ENCODE measurements around the gene AKAP17A.

AKAP17A gene

GRCh38 chrX:1596676-1597344, 5.4 kb downstream of the AKAP17A start:
- no peaks in the 10 kb centered on the region for H3K27me3 ChIP-seq (ENCODE audit: control insufficient read depth in 5 of 5, insufficient read depth in 4 of 5, low read length in 5 of 5)
- peaks cover 0 to 85% (median 82%) of the 10 kb centered on the region in 5 donors for H3K36me3 ChIP-seq (ENCODE audit: control insufficient read depth in 5 of 5, insufficient read depth in 5 of 5, low read length in 5 of 5)
- no peak overlapping the region for H3K4me3 ChIP-seq (ENCODE audit: low read depth in 1 of 5, low read length in 5 of 5)
- no peak overlapping the region for H3K27ac ChIP-seq (ENCODE audit: low read depth, low read length)
- no peak overlapping the region for H3K9ac ChIP-seq (ENCODE audit: low read length in 5 of 5)
- H3K9me3 ChIP-seq (ENCODE audit: control insufficient read depth in 5 of 5, low read length in 5 of 5): peaks cover 0 to 2% (median 0%) of the 10 kb centered on the region in 5 donors
- peaks cover 6 to 26% (median 22%) of the 10 kb centered on the region in 5 donors for H3K4me1 ChIP-seq (ENCODE audit: control insufficient read depth in 5 of 5, insufficient read depth in 5 of 5, low read length in 5 of 5)

- Histone ChIP-seq H3K4me3 (ENCODE audit: low read depth in 1 of 5, low read length in 5 of 5) (no peak overlapping the region), H3K27me3 (ENCODE audit: control insufficient read depth in 5 of 5, insufficient read depth in 4 of 5, low read length in 5 of 5) (no peaks in the 10 kb centered on the region), H3K9ac (ENCODE audit: low read length in 5 of 5) (no peak overlapping the region), H3K9me3 (ENCODE audit: control insufficient read depth in 5 of 5, low read length in 5 of 5) (peaks cover 0 to 3% (median 2%) of the 10 kb centered on the region in 5 donors), H3K36me3 (ENCODE audit: control insufficient read depth in 5 of 5, insufficient read depth in 5 of 5, low read length in 5 of 5) (peaks cover 5 to 91% (median 88%) of the 10 kb centered on the region in 5 donors), H3K4me1 (ENCODE audit: control insufficient read depth in 5 of 5, insufficient read depth in 5 of 5, low read length in 5 of 5) (peaks cover 6 to 21% (median 16%) of the 10 kb centered on the region in 5 donors), H3K27ac (ENCODE audit: low read depth, low read length) (no peak overlapping the region)
Observed at GRCh38 chrX:1597345-1598020, 6.1 kb downstream of the AKAP17A start.

- Histone ChIP-seq H3K4me3 (ENCODE audit: low read depth in 1 of 5, low read length in 5 of 5) (no peak overlapping the region), H3K4me1 (ENCODE audit: control insufficient read depth in 5 of 5, insufficient read depth in 5 of 5, low read length in 5 of 5) (peaks cover 4 to 14% (median 8%) of the 10 kb centered on the region in 5 donors), H3K27me3 (ENCODE audit: control insufficient read depth in 5 of 5, insufficient read depth in 4 of 5, low read length in 5 of 5) (no peaks in the 10 kb centered on the region), H3K36me3 (ENCODE audit: control insufficient read depth in 5 of 5, insufficient read depth in 5 of 5, low read length in 5 of 5) (peaks cover 6 to 99% (median 94%) of the 10 kb centered on the region in 5 donors), H3K9me3 (ENCODE audit: control insufficient read depth in 5 of 5, low read length in 5 of 5) (peaks cover 0 to 5% (median 2%) of the 10 kb centered on the region in 5 donors), H3K27ac (ENCODE audit: low read depth, low read length) (no peak overlapping the region), H3K9ac (ENCODE audit: low read length in 5 of 5) (no peak overlapping the region)
Observed at GRCh38 chrX:1598021-1598875, 6.8 kb downstream of the AKAP17A start.

- Histone ChIP-seq H3K36me3 (ENCODE audit: control insufficient read depth in 5 of 5, insufficient read depth in 5 of 5, low read length in 5 of 5) (peaks cover 6 to 98% (median 89%) of the 10 kb centered on the region in 5 donors), H3K4me1 (ENCODE audit: control insufficient read depth in 5 of 5, insufficient read depth in 5 of 5, low read length in 5 of 5) (peaks cover under 1 to 5% (median 2%) of the 10 kb centered on the region in 5 donors), H3K27ac (ENCODE audit: low read depth, low read length) (no peak overlapping the region), H3K9me3 (ENCODE audit: control insufficient read depth in 5 of 5, low read length in 5 of 5) (peaks cover 0 to 5% (median 2%) of the 10 kb centered on the region in 5 donors), H3K4me3 (ENCODE audit: low read depth in 1 of 5, low read length in 5 of 5) (no peak overlapping the region), H3K27me3 (ENCODE audit: control insufficient read depth in 5 of 5, insufficient read depth in 4 of 5, low read length in 5 of 5) (no peaks in the 10 kb centered on the region), H3K9ac (ENCODE audit: low read length in 5 of 5) (no peak overlapping the region)
Observed at GRCh38 chrX:1598876-1599790, 7.7 kb downstream of the AKAP17A start.

- H3K9me3 ChIP-seq (ENCODE audit: control insufficient read depth in 5 of 5, low read length in 5 of 5): peaks cover 0 to 5% (median 2%) of the 10 kb centered on the region in 5 donors
- no peaks in the 10 kb centered on the region for H3K27me3 ChIP-seq (ENCODE audit: control insufficient read depth in 5 of 5, insufficient read depth in 4 of 5, low read length in 5 of 5)
- H3K36me3 ChIP-seq (ENCODE audit: control insufficient read depth in 5 of 5, insufficient read depth in 5 of 5, low read length in 5 of 5): peaks cover 6 to 92% (median 85%) of the 10 kb centered on the region in 5 donors
Observed at GRCh38 chrX:1599791-1600405, 8.5 kb downstream of the AKAP17A start.

GRCh38 chrX:1600406-1601050, 9.1 kb downstream of the AKAP17A start:
- Histone ChIP-seq H3K4me1 (ENCODE audit: control insufficient read depth in 5 of 5, insufficient read depth in 5 of 5, low read length in 5 of 5) (peaks cover 0 to 2% (median 0%) of the 10 kb centered on the region in 5 donors), H3K9ac (ENCODE audit: low read length in 5 of 5) (no peak overlapping the region), H3K4me3 (ENCODE audit: low read depth in 1 of 5, low read length in 5 of 5) (no peak overlapping the region), H3K27ac (ENCODE audit: low read depth, low read length) (no peak overlapping the region), H3K36me3 (ENCODE audit: control insufficient read depth in 5 of 5, insufficient read depth in 5 of 5, low read length in 5 of 5) (peaks cover 6 to 86% (median 79%) of the 10 kb centered on the region in 5 donors), H3K9me3 (ENCODE audit: control insufficient read depth in 5 of 5, low read length in 5 of 5) (peaks cover 0 to 5% (median 2%) of the 10 kb centered on the region in 5 donors), H3K27me3 (ENCODE audit: control insufficient read depth in 5 of 5, insufficient read depth in 4 of 5, low read length in 5 of 5) (no peaks in the 10 kb centered on the region)

More at GRCh38 chrX:1599791-1600405, 8.5 kb downstream of the AKAP17A start:
- Histone ChIP-seq H3K27ac (ENCODE audit: low read depth, low read length) (no peak overlapping the region), H3K4me1 (ENCODE audit: control insufficient read depth in 5 of 5, insufficient read depth in 5 of 5, low read length in 5 of 5) (peaks cover 0 to 2% (median 0%) of the 10 kb centered on the region in 5 donors), H3K4me3 (ENCODE audit: low read depth in 1 of 5, low read length in 5 of 5) (no peak overlapping the region), H3K9ac (ENCODE audit: low read length in 5 of 5) (no peak overlapping the region)

GRCh38 chrX:1601051-1601767, 9.8 kb downstream of the AKAP17A start:
- H3K27me3 ChIP-seq (ENCODE audit: control insufficient read depth in 5 of 5, insufficient read depth in 4 of 5, low read length in 5 of 5): no peaks in the 10 kb centered on the region
- H3K27ac ChIP-seq (ENCODE audit: low read depth, low read length): no peak overlapping the region
- H3K36me3 ChIP-seq (ENCODE audit: control insufficient read depth in 5 of 5, insufficient read depth in 5 of 5, low read length in 5 of 5): peaks cover 6 to 79% (median 72%) of the 10 kb centered on the region in 5 donors

GRCh38 chrX:1601768-1602085, 10.3 kb downstream of the AKAP17A start:
- no peak overlapping the region for H3K27ac ChIP-seq (ENCODE audit: low read depth, low read length)
- no peak overlapping the region for H3K9ac ChIP-seq (ENCODE audit: low read length in 5 of 5)
- H3K4me3 ChIP-seq (ENCODE audit: low read depth in 1 of 5, low read length in 5 of 5): no peak overlapping the region
- no peaks in the 10 kb centered on the region for H3K27me3 ChIP-seq (ENCODE audit: control insufficient read depth in 5 of 5, insufficient read depth in 4 of 5, low read length in 5 of 5)
- peaks cover 0 to 2% (median 0%) of the 10 kb centered on the region in 5 donors for H3K4me1 ChIP-seq (ENCODE audit: control insufficient read depth in 5 of 5, insufficient read depth in 5 of 5, low read length in 5 of 5)
- peaks cover 0 to 5% (median 2%) of the 10 kb centered on the region in 5 donors for H3K9me3 ChIP-seq (ENCODE audit: control insufficient read depth in 5 of 5, low read length in 5 of 5)
- H3K36me3 ChIP-seq (ENCODE audit: control insufficient read depth in 5 of 5, insufficient read depth in 5 of 5, low read length in 5 of 5): peaks cover 6 to 74% (median 68%) of the 10 kb centered on the region in 5 donors

More at GRCh38 chrX:1601051-1601767, 9.8 kb downstream of the AKAP17A start:
- H3K4me3 ChIP-seq (ENCODE audit: low read depth in 1 of 5, low read length in 5 of 5): no peak overlapping the region
- peaks cover 0 to 5% (median 2%) of the 10 kb centered on the region in 5 donors for H3K9me3 ChIP-seq (ENCODE audit: control insufficient read depth in 5 of 5, low read length in 5 of 5)
- H3K4me1 ChIP-seq (ENCODE audit: control insufficient read depth in 5 of 5, insufficient read depth in 5 of 5, low read length in 5 of 5): peaks cover 0 to 2% (median 0%) of the 10 kb centered on the region in 5 donors
- H3K9ac ChIP-seq (ENCODE audit: low read length in 5 of 5): no peak overlapping the region
